RWPE1 (cell line): ENCODE measurements around the gene HSPG2.

Experiments
- CTCF ChIA-PET: fragments of 350-600 bp; sonication (Branson Sonifier 250); formaldehyde crosslinking; extraction: SDS; loops from one replicate; lab custom pipeline; 2021; lab: Yijun Ruan, JAX
- POLR2A ChIA-PET: fragments of 400-600 bp; formaldehyde crosslinking; extraction: SDS; loops from one replicate; lab custom pipeline; 2020; ENCODE audit warnings: antibody characterized with exemption; ENCODE audit not compliant: low non-redundant PET; lab: Yijun Ruan, JAX
- DNase-seq: peaks from one replicate; pipeline ENCODE4 v3.0.0; 2012; ENCODE audit warnings: low spot score
- H3K27ac ChIP-seq: fragments of 450-650 bp; 2 replicates; pipeline ENCODE4 v1.5.1; 2017
- TF ChIP-seq, protein P1 (sequence below): fragments of 450-650 bp; conservative IDR thresholded peaks from 2 replicates; pipeline ENCODE4 v1.5.1; 2017; ENCODE audit warnings: low read depth, mild to moderate bottlenecking

The HSPG2 gene

GRCh38 chr1:21904454-21904703, 32.7 kb downstream of the HSPG2 start:
- TF ChIP-seq, protein P1, sequence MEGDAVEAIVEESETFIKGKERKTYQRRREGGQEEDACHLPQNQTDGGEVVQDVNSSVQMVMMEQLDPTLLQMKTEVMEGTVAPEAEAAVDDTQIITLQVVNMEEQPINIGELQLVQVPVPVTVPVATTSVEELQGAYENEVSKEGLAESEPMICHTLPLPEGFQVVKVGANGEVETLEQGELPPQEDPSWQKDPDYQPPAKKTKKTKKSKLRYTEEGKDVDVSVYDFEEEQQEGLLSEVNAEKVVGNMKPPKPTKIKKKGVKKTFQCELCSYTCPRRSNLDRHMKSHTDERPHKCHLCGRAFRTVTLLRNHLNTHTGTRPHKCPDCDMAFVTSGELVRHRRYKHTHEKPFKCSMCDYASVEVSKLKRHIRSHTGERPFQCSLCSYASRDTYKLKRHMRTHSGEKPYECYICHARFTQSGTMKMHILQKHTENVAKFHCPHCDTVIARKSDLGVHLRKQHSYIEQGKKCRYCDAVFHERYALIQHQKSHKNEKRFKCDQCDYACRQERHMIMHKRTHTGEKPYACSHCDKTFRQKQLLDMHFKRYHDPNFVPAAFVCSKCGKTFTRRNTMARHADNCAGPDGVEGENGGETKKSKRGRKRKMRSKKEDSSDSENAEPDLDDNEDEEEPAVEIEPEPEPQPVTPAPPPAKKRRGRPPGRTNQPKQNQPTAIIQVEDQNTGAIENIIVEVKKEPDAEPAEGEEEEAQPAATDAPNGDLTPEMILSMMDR: no peak
- no peak for DNase-seq
- ChIA-PET POLR2A (no interaction called here), CTCF (interaction anchor here (0.6 kb wide), 1 partner anchor 129 kb away, joined by 3 read pairs; no protein-coding TSS in a partner anchor)
- H3K27ac ChIP-seq: peak overlapping the region; percentile 47

- H3K27ac ChIP-seq: peak overlapping the region; percentile 47
- no peak for DNase-seq
- ChIA-PET CTCF (interaction anchor here (0.7 to 1.0 kb wide), 2 partner anchors 119 to 150 kb away, joined by 3 read pairs; no protein-coding TSS in a partner anchor), POLR2A (no interaction called here)
- TF ChIP-seq, protein P1: no peak
These were observed 33.3 kb downstream of the HSPG2 start for GRCh38 chr1:21903638-21904453.

- CTCF ChIA-PET: no interaction called here
These were observed 34.8 kb downstream of the HSPG2 start for GRCh38 chr1:21902026-21903012.

DNA sequence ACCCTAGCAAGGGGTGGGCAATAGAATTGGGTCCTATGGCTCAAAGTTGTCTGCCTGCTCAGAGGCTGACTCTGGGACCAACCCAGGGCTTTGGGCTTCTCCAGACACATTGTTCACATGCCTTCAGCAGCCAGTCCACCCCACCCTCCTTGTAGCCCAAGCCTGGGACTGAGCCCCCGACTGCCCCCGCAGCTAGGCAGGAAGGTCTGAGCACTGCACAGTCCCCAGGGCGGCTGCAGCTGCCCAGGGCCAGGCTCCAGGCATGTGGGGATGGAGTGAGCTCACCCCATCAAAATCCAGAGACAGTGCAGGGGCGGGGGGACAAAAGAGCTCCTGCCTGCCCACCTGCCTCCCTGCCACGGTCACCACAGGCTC, 35.6 kb downstream of the HSPG2 start:
- ChIA-PET POLR2A (no interaction called here), CTCF (no interaction called here)
- H3K27ac ChIP-seq: peak overlapping the region; percentile 33
- no peak for DNase-seq
- TF ChIP-seq, protein P1: no peak

More at GRCh38 chr1:21902026-21903012, 34.8 kb downstream of the HSPG2 start:
- TF ChIP-seq, protein P1: no peak
- POLR2A ChIA-PET: interaction anchor here (0.7 kb wide), 1 partner anchor 54 kb away, joined by 3 read pairs; no protein-coding TSS in a partner anchor
- DNase-seq: no peak
- peak overlapping the region; percentile 33 for H3K27ac ChIP-seq

DNA sequence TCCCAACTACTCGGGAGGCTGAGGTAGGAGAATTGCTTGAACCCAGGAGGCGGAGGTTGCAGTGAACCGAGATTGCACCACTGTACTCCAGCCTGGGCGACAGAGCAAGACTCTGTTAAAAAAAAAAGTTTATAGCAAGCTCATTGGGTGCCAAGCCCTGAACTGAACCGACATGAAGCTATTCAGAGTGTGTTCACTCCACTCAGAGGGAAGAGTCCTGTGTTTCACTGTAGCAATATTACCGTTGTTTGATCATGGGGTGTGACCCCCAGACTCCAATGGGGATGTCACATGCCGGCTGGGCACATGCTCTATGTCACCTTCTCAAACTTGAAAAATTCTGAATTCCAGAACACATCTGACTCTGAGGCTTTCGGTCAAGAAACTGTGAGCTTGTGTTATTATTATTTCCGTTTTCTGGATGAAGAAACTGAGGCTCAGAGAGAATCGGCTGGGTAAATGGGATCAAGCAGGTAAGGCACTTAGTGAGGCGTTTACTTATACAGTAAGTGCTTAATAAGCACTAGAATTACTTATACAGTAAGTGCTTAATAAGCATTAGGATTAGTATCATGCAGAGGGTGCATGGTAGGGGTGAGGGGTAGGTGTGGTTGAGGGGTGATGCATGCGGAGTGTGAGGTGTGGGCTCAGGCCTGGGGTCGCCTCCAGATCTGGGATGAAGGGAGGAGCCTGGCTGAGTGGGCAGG, 36.2 kb downstream of the HSPG2 start:
- POLR2A ChIA-PET: no interaction called here
- TF ChIP-seq, protein P1: no peak
- no peak for DNase-seq
- peak overlapping the region; percentile 33; the same call in 1 of the 2 replicates for H3K27ac ChIP-seq
- CTCF ChIA-PET: no interaction called here

- no peak overlapping the region; the same call in 1 of the 2 replicates for H3K27ac ChIP-seq
- no peak for DNase-seq
- ChIA-PET CTCF (no interaction called here), POLR2A (no interaction called here)
- TF ChIP-seq, protein P1: no peak
These were observed 37.1 kb downstream of the HSPG2 start for GRCh38 chr1:21899987-21900386.
